HG03378 (cell line): ENCODE data around the gene CLDN5.
"Not testable (repeated sequence)": the region's sequence is repeated elsewhere in the genome, so short reads cannot be mapped to it uniquely, and the experiment has no call there.

Experiments used
- ATAC-seq: cut with Tn5 transposase; IDR thresholded peaks from one replicate; pipeline ENCODE4 v1.9.1; 2021; ENCODE audit warnings: mild to moderate bottlenecking, moderate library complexity; ENCODE audit not compliant: unreplicated experiment

Gene CLDN5

GRCh38 chr22:19548427-19548826 is 24.2 kb upstream of the CLDN5 start:
- not testable (repeated sequence) for ATAC-seq

GRCh38 chr22:19547620-19548019 is 23.4 kb upstream of the CLDN5 start:
- no peak for ATAC-seq

DNA sequence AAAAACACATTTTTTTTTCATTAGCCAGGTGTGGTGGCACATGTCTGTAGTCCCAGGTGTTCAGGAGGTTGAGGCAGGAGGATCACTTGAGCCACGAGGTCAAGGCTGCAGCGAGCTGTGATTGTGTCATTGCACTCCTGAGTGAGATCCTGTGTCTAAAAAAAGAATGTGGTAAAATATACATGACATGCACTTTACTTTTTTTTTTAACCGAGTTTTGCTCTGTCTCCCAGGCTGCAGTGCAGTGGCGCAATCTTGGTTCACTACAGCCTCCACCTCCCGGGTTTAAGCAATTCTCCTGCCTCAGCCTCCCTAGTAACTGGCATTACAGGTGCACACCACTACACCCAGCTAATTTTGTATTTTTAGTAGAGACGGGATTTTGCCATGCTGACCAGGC is 22.5 kb upstream of the CLDN5 start:
- no peak for ATAC-seq

- ATAC-seq = no peak
Measured at GRCh38 chr22:19545935-19546207, 21.7 kb upstream of the CLDN5 start.

GRCh38 chr22:19543970-19544708 is 19.9 kb upstream of the CLDN5 start:
- no peak for ATAC-seq

DNA sequence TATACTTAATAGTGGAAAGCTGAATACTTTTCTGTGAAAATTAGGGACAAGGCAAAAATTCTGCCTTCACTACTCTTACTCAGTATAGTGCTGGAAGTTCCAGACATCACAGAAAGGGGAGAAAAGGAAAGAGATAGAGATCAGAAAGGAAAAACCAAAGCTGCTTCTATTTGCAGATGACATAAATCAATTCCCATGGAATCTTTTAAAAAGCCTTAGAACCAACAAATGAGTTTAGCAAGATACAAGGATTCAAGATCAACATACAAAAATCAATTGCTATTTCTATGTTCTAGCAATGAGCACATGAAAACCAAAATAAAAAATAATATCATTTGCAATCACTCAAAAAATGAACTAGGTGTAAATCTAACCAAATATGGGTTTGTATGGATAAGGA is 16.2 kb upstream of the CLDN5 start:
- no peak for ATAC-seq

DNA sequence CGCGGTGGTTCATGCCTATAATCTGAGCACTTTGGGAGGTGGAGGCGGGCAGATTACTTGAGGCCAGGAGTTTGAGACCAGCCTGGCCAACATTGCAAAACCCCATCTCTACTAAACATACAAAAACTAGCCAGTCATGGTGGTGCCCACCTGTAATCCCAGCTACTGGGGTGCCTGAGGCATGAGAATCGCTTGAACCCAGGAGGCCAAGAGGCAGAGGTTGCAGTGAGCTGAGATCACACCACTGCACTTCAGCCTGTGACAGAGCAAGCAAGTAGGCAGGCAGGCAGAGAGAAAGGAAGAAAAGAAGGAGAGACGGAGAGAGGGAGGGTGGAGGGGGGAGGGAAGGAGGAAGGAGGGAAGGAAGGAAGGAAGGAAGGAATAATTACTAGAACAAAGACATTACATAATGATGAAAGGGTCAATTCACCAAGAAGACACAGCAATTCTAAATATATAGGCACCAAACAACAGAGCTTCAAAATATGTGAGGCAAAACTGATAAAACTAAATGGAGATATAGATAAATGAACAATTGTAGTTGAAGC is 13.8 kb upstream of the CLDN5 start:
- no peak for ATAC-seq

GRCh38 chr22:19536564-19536963 is 12.4 kb upstream of the CLDN5 start:
- ATAC-seq = no peak

DNA sequence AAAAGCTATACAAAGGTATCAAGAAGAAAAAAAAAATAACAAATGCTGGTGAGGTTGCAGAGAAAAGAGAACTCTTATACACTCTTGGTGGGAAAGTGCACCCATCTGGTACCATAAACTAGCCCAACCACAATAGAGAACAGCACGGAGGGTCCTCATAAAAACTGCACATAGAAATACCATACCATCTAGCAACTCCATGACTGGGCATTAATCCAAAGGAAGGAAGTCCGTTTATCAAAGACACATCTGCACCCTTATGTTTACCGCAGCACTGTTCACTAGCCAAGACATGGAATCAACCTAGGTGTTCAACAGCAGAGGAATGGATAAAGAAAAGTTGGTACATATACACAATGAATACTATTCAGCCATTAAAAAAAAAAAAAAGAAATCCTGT is 10.8 kb upstream of the CLDN5 start:
- ATAC-seq = no peak

GRCh38 chr22:19533857-19534256 is 9.6 kb upstream of the CLDN5 start:
- ATAC-seq = no peak

GRCh38 chr22:19533049-19533626 is 8.9 kb upstream of the CLDN5 start:
- no peak for ATAC-seq

DNA sequence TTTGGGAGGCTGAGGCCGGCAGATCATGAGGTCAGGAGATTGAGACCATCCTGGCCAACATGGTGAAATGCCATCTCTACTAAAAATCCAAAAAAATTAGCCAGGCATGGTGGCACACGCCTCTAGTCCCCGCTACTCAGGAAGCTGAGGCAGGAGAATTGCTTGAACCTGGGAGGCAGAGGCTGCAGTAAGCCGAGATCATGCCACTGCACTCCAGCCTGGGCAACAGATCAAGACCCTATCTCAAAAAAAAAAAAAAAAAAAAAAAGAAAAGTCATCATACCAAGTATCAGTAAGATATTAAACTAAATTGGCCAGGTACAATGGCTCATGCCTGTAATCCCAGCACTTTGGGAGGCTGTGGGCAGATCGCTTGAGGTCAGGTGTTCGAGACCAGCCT is 7.1 kb upstream of the CLDN5 start:
- ATAC-seq = not testable (repeated sequence)

DNA sequence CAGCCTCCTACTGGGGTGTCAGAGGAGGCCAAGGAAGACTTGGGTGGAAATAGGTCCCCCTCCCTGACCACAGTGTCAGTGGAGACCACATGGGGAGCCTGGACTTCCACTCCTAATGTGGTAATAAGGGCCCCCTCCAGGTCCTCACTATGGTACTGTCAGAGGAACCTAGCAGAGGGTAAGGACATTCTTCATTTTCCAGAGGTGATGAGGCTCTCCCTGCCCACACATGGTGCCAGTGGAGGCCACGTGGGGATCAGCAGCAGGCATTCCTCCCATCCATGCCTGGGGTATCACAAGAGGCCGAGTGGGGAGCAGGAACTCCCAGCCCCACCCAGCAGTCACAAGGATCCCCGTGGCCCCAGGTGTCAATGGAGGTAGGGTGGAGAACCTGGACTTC is 6.5 kb upstream of the CLDN5 start:
- ATAC-seq = no peak

- ATAC-seq = no peak
Measured at GRCh38 chr22:19529811-19530210, 5.6 kb upstream of the CLDN5 start.

DNA sequence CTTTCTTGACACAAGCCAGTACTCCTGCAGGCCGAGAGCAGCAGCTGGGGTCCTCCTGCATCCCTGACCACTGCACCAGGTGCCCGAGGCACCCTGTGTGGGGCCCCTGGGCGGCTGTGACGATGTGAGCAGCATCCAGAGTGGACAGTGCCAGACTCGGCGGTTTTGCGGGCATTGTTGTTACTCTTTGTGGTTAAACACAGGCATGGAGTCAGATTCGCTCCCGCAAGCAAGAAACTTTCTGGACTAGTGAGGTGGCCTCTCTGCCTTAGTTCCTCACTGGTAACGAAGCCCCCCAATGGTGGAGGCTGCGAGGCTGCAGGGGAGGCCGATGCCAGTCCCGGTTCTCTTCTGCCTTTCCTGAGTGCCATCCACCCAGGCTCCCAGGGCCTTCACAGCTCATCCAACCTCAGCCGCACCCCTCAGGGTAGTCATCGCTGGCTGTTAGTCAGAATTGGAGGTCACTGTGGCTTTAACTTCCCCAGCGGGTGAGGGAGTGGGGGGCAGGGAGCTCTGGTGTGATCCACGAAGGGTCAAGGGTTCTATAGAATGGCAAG is 3.7 kb upstream of the CLDN5 start:
- no peak for ATAC-seq

- no peak for ATAC-seq
Measured at GRCh38 chr22:19527321-19527721, 3.1 kb upstream of the CLDN5 start.

DNA sequence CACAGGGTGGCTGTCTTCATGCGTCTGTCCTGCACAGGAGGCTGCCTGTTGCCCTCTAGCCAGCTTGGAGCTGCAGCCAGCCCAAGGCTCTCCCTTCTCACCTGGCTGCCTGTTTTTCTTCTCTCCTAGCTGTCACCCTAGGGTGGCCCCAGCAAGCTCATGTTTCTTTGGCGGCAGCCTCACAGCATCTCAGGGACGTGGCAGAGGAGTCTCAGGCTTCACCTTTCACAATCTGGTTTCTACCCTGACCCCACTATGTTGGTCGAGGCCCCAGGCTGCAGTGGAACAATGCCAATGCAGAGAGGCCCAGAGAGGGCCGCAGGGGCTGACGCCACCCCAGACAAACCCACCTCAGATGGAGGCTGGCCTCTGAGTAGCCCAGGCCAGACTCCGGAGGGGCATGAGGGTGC is 2.5 kb upstream of the CLDN5 start:
- ATAC-seq = no peak

GRCh38 chr22:19526076-19526701 is 2.0 kb upstream of the CLDN5 start:
- ATAC-seq = no peak

DNA sequence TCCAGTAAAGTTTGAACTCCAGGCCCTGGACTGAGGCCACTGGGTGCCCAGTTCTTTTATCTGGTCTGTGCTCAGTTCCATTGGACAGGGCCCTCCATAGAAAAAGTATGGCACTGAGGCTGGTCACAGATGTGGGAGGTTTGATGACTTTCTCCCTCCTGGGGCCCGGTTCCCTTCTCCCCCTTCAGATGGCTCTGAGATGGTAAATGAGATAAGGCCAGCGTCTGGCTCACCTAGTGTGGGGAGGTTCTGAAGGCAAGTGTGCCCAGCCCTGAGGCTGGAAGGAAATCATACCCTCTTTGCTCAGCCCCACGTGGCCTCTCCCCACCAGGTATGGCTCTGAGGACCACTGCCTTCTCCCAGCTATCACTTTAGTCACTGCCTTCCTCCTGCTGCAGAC is 1.5 kb upstream of the CLDN5 start:
- no peak for ATAC-seq

DNA sequence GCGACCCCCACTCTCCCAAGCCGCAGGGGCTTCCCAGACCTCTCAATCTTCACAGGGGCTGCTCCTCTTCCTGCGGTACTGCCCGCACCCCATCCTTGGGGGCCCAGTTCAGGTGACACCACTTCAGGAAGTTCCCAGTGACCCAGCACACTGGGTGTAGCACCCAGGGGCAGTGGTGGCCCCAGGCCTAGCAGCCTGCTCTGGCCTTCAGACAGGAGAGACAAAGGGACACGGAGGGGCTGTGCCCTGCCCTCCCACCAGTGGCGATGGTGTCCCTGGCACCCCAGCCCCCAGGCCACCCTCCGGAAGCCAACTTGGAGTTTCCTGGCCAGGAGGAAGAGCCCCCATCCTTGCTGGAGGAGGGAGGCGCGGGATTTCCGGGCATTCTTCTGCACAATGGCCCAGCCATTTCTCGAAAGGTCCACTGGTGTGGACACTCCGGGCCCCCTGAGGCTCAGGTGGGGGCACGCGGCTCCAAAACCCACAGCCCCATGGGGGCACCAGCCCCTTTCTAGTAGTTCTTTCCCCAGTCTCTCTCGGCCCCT is 978 bp upstream of the CLDN5 start:
- no peak for ATAC-seq

DNA sequence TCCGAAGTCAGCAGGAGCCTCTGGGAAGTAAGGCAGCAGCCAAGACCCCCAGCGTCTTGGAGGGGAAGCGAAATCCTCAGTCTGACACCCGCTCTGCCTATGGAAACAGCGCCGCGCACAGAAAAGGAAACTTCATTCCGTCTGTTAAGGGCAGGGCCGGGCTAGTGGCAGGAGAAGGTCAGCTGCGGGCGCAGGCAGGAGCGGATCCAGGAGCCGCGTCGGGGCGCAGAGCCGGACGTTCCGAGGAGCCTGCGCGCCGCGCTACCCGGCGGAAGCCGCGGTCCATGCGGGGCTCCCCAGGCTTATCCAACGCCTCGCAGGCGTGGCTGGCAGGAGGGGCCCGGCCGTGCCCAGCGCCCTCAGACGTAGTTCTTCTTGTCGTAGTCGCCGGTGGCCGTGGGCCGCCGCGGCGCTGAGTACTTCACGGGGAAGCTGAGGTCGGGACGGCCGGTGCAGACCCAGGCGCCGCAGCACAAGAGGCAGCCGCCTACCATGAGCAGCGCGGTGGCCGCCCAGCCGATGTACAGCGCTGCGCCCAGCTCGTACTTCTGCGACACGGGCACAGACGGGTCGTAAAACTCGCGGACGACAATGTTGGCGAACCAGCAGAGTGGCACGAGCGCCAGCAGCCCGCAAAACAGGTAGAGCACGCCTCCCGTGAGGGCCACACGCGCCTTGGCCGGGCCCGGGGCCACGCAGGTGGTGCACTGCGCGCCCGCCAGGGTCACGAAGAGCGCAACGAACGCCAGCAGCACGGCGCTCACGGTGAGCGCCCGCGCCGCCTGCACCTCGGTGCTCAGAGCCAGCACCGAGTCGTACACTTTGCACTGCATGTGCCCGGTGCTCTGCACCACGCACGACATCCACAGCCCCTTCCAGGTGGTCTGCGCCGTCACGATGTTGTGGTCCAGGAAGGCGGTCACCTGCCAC is 705 bp downstream of the CLDN5 start:
- no peak for ATAC-seq
